ENCODE measurements around the gene ITPRID1.

- TF ChIP-seq CTCF (conservative IDR thresholded peaks at IDR 0.05), result no peak
- no peak for TF ChIP-seq EZH2 (IDR thresholded peaks at IDR 0.05; ENCODE audit: low read depth)
Measured at GRCh38 chr7:31652063-31652326, 138.1 kb downstream of the ITPRID1 start.
